ENCODE results near the gene IL21. TPM values are rescaled to one million over a fixed set of nuclear protein-coding genes. Genes with fewer than 3 reads are reported as not detected.
A peak's percentile ranks its signal among the peaks of the same experiment; 100 is the strongest.
"Not testable (repeated sequence)": the region's sequence is repeated elsewhere in the genome, so short reads cannot be mapped to it uniquely, and the experiment has no call there.

The IL21 gene
- total RNA-seq, 1 donor from 2014 or later = not detected

DNA sequence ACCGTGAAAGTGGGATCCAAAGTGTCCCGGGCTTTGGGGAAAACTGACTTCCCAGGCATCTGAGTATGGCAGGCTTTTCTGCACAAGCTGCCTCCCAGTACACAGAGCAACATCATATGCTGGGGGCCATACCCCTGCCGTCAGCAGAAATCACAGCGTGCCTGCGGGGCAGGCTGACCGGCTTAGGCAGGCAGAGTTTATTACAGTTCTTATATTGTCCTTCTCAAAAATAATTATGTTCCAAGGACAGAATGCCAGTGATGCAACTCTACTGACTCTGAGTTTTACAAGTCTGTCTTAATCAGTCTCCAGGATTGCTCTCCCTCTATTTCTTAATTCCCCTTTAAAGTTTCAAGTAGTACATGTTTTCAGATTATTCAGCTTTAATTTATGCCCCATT, 37.0 kb downstream of the IL21 start:
- DNase-seq (ENCODE audit: low spot score) = no peak
- no peak for ATAC-seq

DNA sequence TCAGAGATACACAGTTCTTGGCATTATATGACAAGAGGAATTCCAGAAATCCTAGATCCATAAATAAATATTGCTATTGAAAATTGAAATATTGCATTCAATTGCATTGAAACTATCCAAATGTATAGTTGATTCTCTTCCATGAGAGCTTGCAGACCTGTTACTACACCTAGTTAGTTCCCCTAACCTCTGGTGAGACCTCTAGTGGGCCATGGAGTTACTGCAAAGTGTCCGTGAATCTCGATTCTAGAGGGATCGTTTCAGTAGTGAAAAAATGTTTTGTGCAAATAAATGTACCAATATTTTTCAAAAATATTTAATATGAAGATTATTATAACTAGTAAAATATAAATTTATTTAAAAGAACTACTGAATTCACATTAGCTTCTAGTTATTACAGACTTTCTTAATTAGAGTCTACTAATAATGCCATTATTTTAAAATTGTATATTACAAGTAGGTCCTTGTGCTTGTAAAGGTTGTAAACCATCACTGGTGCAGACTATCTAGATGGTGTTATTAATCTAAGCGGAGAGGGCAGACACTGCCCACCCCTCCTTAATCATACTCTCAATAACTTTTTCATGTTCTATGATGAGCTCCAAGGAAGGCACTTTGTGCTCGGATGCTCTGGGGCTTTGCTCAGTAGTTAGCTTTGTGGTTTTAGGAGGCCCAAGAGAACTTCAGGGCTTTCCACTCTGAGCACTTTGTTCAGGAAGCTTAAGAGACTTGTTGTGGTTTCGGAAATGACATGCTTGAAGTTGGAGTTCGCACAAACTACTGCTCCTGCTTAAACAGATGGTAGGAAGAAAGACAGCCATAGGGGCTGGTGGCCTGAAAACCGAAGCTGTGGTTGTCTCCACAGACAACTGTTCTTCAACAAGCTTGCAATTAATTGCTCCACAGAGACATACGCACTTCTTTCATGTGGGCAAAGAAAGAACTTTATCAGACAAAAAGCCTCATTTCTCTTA, 42.8 kb downstream of the IL21 start:
- DNase-seq (ENCODE audit: low spot score) = no peak

DNA sequence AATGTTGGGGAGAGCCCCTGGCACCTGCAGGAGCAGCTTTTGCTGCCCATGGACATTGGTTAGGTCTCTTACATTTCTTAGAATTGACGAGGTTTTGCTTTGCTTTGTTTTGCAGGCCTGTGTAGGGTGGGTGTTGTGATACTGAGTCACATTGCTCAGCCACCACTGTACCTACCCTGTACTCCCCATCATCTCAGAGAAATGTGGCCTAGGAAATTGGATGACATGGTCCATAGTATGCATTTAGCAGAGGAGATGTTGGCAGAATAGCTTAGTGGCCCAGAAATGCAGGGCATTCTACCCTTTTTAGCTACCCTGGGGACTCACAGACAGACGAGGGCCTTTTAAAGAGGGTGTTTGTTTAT, 43.7 kb downstream of the IL21 start:
- no peak for ATAC-seq
- DNase-seq (ENCODE audit: low spot score) = no peak

More for the DNA sequence above, 42.8 kb downstream of the IL21 start:
- peak; percentile 90 for ATAC-seq

DNA sequence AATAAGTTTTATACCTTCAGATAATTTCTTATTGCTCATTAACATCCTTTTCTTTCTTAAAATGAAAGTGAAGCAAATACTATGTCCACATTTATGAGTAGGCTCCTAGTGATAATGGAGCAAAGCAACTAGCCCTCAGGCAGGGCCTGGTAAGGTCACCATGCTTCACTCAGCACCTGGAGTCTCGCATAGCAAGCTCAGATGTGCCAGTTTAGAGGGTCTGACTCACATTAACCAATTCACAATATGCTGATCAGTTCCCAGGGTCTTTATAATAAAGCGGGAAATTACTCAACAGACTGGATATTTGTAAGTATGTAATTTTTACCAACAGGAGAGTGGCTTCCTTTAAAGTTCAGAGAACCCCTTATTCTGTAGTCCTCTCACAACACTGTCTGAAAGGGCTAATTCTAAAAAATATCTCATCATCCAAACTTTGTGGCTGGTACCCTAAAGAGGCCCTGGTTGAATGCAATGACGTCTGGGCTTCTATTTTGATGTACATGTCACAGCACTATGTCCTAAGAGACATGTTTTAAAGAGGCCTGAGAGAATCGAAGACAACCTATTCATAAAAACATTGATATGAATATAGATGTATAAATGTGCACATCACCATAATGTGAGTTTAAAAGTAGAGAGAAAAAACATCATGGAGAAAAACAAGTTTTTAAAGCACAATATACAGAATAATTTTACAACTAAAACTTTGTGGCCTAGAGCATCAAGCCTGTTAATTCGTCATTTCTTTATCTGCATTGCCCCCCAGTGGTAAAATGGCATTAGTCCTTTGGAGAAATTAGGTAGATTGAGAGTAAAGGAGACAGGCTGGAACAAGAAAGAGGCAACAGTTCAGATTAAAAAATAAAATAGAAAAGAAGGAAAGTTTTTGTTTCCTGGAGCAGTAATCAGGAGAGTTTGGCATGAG, 44.3 kb downstream of the IL21 start:
- ATAC-seq (peak; percentile 74), DNase-seq (ENCODE audit: low spot score) (no peak)

DNA sequence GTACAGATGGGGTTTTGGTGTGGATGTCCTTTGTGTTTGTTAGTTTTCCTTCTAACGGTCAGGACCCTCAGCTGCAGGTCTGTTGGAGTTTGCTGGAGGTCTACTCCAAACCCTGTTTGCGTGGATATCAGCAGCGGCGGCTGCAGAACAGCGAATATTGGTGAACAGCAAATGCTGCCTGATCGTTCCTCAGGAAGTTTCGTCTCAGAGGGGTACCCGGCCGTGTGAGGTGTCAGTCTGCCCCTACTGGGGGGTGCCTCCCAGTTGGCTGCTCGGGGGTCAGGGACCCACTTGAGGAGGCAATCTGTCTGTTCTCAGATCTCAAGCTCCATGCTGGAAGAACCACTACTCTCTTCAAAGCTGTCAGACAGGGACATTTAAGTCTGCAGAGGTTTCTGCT, 46.5 kb downstream of the IL21 start:
- not testable (repeated sequence) for ATAC-seq; DNase-seq (ENCODE audit: low spot score)

DNA sequence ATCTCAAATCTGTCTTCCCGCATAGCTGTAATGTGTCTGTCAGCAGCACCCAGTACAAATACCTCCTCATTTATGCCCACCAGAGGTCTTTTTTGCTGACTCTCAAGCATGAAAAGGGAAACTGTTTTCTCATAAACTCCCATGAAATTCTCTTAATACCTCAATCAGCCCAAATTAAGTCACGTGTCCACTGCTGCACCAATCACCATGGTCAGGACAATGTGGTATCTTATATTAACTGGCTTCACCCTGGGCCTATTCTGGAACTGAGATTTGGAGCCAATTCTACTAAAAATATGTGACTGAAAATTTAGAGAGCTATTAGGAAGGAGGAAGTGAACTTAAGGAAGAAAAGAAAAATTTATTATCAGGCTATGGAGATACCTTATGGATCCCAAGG, 58.4 kb downstream of the IL21 start:
- no peak for ATAC-seq

More for the DNA sequence above, 58.4 kb downstream of the IL21 start:
- DNase-seq (ENCODE audit: low spot score) = no peak

Other genes with a start within 250 kb of the IL21 start
- not detected for gene ADAD1, start 242.1 kb downstream of the IL21 start, total RNA-seq
- gene IL2, start 164.3 kb downstream of the IL21 start, total RNA-seq = 1.2 TPM
- 0.55 TPM for gene BBS12, start 111.6 kb upstream of the IL21 start, total RNA-seq
- gene FGF2, start 205.8 kb upstream of the IL21 start, total RNA-seq = 1.2 TPM

Measured in left lobe of liver (tissue), 2 donors.